Activated CD8-positive, alpha-beta memory T cell treated with anti-CD3 and anti-CD28 coated beads, Interleukin-2, amount 50 U/mL, for 4 hours (primary cell): ENCODE measurements around the gene LIN28B.
"Not testable (repeated sequence)": the region's sequence is repeated elsewhere in the genome, so short reads cannot be mapped to it uniquely, and the experiment has no call there.

ENCODE experiments used
- DNase-seq: peaks from one replicate; pipeline ENCODE4 v3.0.0-alpha.2; 2020

Gene LIN28B

GRCh38 chr6:105072798-105073199 is 115.9 kb downstream of the LIN28B start:
- DNase-seq, result no peak

GRCh38 chr6:105075210-105075609 is 118.3 kb downstream of the LIN28B start:
- no peak for DNase-seq

GRCh38 chr6:105076418-105076817 is 119.5 kb downstream of the LIN28B start:
- DNase-seq, result not testable (repeated sequence)

GRCh38 chr6:105077596-105078385 is 120.9 kb downstream of the LIN28B start:
- no peak for DNase-seq

- DNase-seq, result no peak
Measured at GRCh38 chr6:105078386-105078708, 121.4 kb downstream of the LIN28B start.

GRCh38 chr6:105080279-105080678 is 123.4 kb downstream of the LIN28B start:
- DNase-seq, result no peak

GRCh38 chr6:105081662-105082061 is 124.8 kb downstream of the LIN28B start:
- not testable (repeated sequence) for DNase-seq

GRCh38 chr6:105087571-105088211 is 130.8 kb downstream of the LIN28B start:
- no peak for DNase-seq

- DNase-seq, result no peak
Measured at GRCh38 chr6:105091140-105091829, 134.4 kb downstream of the LIN28B start.

- no peak for DNase-seq
Measured at GRCh38 chr6:105094133-105094640, 137.3 kb downstream of the LIN28B start.

- no peak for DNase-seq
Measured at GRCh38 chr6:105095139-105095538, 138.2 kb downstream of the LIN28B start.

GRCh38 chr6:105097288-105097687 is 140.4 kb downstream of the LIN28B start:
- no peak for DNase-seq

GRCh38 chr6:105099371-105099770 is 142.5 kb downstream of the LIN28B start:
- no peak for DNase-seq

GRCh38 chr6:105102186-105102585 is 145.3 kb downstream of the LIN28B start:
- DNase-seq, result no peak

- no peak for DNase-seq
Measured at GRCh38 chr6:105105094-105105493, 148.2 kb downstream of the LIN28B start.

GRCh38 chr6:105106260-105106659 is 149.4 kb downstream of the LIN28B start:
- DNase-seq, result no peak

- no peak for DNase-seq
Measured at GRCh38 chr6:105107207-105107606, 150.3 kb downstream of the LIN28B start.

GRCh38 chr6:105108631-105109262 is 151.8 kb downstream of the LIN28B start:
- DNase-seq, result no peak

- no peak for DNase-seq
Measured at GRCh38 chr6:105109955-105110895, 153.3 kb downstream of the LIN28B start.

GRCh38 chr6:105111105-105111504 is 154.2 kb downstream of the LIN28B start:
- no peak for DNase-seq

GRCh38 chr6:105111871-105112270 is 155.0 kb downstream of the LIN28B start:
- no peak for DNase-seq

GRCh38 chr6:105112577-105112976 is 155.7 kb downstream of the LIN28B start:
- DNase-seq, result no peak
